Measurements from ENCODE around the gene SLC23A1. TPM values are rescaled to one million over a fixed set of nuclear protein-coding genes. Genes with fewer than 3 reads are reported as not detected.
"Not testable (repeated sequence)": the region's sequence is repeated elsewhere in the genome, so short reads cannot be mapped to it uniquely, and the experiment has no call there.

The SLC23A1 gene
- total and polyA plus RNA-seq, 2 donors = not detected

DNA sequence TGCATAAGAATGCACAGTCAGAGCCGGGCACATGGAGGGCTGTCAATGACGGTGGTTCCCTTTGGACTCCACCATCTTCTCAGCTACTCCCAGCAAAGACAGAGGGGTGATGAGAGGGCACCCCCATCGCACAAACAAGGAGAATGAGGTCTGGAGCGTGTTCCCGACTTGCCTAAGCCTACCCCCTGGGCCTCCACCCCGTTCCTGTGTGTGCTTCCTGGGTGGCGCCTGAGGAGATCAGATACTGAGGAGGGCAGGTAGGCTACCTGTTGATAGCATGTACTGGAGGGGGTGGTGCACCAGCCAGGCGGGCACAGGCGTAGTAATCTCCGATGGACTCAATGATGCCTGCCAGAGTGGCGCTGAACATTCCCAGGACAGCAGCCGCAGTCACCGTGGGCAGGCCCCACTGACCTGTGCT lies 4.1 kb downstream of the SLC23A1 start:
- no peaks in the 10 kb centered on the region for H3K4me1 ChIP-seq (ENCODE audit: insufficient read depth)
- WGBS = 83% methylated on average over 13 of the region's 13 CpGs
- no peaks in the 10 kb centered on the region for H3K36me3 ChIP-seq (ENCODE audit: insufficient read depth)
- no peak overlapping the region for H3K27ac ChIP-seq (ENCODE audit: low read depth)
- no peak overlapping the region for H3K4me3 ChIP-seq (ENCODE audit: low read depth, low read length)
- DNase-seq (ENCODE audit: extremely low spot score) = no peak

DNA sequence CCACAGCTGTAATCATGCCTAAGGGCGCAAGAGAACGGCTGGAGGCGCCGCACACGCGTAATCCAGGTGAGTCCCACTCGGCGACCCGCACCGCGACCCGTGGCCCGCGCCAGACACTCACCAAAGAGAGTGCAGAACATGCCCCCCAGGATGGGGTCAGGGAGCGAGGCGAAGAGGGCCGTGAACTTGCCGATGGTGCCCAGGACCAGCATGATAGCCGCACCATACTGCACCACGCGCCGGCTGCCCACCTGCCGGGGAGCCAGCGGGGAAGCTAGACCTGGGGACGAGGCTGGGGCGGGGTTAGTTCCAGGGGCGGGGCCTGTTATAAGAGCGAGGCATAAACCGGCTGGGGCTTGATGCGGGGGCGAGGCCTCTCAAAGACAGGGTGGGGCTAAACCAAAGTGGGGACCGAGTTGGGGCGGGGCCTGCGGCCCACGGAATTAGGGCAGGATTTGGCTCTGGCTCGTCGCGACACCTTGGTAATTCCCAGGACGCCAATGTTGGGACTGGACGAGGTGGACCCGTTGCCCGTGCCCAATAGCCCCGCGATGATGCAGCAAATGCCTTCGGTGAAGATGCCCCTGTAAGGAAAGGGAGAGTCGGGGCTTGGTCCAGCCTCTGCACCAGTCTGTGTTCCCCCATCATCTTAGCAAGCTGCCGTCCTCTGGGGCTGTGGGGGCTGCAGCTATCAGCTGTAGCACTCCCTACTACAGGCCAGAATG lies 4.8 kb downstream of the SLC23A1 start:
- Histone ChIP-seq H3K4me3 (ENCODE audit: low read depth, low read length) (no peak overlapping the region), H3K27ac (ENCODE audit: low read depth) (no peak overlapping the region), H3K4me1 (ENCODE audit: insufficient read depth) (no peaks in the 10 kb centered on the region), H3K36me3 (ENCODE audit: insufficient read depth) (no peaks in the 10 kb centered on the region)
- DNase-seq (ENCODE audit: extremely low spot score) = no peak
- 61% methylated on average over 47 of the region's 47 CpGs for WGBS

DNA sequence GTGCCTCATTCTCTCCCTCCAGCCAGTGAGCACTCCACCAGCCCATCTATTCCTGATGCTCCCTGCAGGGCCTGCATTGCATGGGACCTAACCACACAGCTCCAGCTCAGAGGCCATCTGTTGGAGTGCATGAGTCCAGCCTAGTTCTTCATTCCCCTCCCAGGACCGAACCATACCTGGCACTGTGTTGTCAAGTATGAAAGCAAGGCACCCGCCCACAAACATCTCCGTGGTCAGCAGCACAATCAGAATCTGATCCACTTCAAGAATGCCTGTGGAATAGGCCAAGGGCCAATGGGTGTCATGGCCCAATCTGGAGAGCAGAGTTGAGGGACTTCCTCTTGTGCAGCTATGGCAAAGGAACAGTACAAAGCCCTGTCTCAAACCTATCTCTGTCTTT lies 5.9 kb downstream of the SLC23A1 start:
- Histone ChIP-seq H3K27ac (ENCODE audit: low read depth) (no peak overlapping the region), H3K4me1 (ENCODE audit: insufficient read depth) (no peaks in the 10 kb centered on the region), H3K4me3 (ENCODE audit: low read depth, low read length) (no peak overlapping the region), H3K36me3 (ENCODE audit: insufficient read depth) (no peaks in the 10 kb centered on the region)
- no peak for DNase-seq (ENCODE audit: extremely low spot score)
- WGBS = 92% methylated on average over 3 of the region's 3 CpGs

DNA sequence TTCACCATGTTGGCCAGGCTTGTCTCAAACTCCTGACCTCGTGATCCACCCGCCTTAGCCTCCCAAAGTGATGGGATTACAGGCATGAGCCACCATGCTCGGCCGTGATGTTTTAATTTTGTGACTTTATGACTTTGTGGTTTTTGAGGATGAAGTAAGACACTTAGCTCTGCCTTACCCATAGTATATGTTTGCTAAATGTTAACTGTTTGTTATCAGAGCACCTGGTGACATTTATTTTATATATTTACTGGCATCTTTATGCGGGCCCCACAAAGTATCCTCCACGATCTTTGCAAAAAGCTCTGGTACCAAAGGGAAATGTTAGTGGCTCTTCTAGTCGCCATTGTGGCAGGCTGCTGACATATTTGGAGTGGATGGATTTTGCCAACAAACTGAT lies 6.7 kb downstream of the SLC23A1 start:
- H3K4me1 ChIP-seq (ENCODE audit: insufficient read depth) = no peaks in the 10 kb centered on the region
- H3K36me3 ChIP-seq (ENCODE audit: insufficient read depth) = peaks cover 2% of the 10 kb centered on the region
- H3K4me3 ChIP-seq (ENCODE audit: low read depth, low read length) = no peak overlapping the region
- H3K27ac ChIP-seq (ENCODE audit: low read depth) = no peak overlapping the region
- 88% methylated on average over 7 of the region's 7 CpGs for WGBS
- DNase-seq (ENCODE audit: extremely low spot score) = no peak

DNA sequence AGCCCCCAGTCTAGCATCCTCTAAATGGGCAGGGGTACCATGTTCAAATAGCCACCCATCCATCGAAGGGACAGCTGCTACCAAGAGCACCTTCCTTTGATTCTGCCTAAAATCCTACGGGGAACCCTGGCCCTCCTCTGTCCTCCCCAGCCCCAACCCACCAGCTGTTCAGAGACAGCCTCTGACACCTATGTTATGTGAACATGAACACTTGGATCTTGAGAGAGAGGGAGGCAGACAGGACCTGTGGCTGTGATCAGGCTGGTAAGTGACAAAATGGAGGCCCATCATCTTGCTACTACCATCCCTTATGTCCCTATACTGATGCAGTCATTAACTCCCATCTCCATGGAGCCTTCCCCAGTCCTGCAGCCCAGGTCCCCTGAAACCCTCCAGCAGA lies 8.2 kb downstream of the SLC23A1 start:
- DNase-seq (ENCODE audit: extremely low spot score) = no peak
- H3K27ac ChIP-seq (ENCODE audit: low read depth) = no peak overlapping the region
- H3K4me1 ChIP-seq (ENCODE audit: insufficient read depth) = no peaks in the 10 kb centered on the region
- 94% methylated on average over 2 of the region's 2 CpGs for WGBS
- peaks cover 2% of the 10 kb centered on the region for H3K36me3 ChIP-seq (ENCODE audit: insufficient read depth)
- no peak overlapping the region for H3K4me3 ChIP-seq (ENCODE audit: low read depth, low read length)

DNA sequence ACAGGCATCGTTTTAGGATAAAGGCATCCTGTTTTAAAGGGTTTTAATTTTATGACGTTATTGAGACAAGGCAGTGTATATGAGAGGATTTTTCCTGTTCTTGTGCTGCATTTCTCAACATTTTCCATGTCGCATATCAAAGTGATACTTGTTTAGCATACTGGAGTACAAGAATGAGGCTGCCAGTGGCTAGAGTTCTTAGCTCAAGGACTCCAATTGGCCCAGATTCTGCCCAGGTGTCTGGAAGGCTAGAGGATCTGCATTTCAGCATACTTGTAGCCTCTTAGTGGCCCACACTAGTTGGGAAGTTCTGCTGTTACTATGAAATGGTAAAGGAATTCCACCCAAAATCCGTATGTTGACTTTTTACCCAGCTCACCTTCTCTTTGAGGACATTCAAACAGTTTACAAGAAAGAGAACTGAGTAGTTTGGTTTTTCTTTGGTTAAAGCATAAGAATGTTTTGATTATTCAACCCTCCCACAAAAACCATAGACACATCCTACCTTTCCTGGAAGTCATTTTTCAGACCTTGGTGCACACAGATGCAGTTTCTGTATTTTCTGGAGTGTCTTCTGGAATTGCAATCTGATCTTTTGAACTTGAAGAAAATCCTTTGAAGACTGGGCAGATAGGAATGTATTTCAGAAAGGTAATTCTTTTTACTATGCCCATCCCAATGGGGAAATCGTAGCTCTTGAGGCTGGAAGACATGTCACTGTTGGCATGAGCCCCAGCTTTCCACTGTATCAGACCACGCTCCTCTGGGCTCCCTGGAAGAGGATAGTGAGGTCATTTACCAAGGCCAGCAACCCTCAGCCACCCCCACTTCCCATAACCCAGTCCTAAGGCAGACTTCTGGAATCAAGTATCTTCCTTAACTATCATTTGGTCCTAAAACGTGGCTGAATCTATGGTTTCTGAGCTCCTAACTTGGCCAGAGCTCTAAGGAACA lies 11.3 kb downstream of the SLC23A1 start:
- 72% methylated on average over 7 of the region's 7 CpGs for WGBS
- Histone ChIP-seq H3K4me1 (ENCODE audit: insufficient read depth) (no peaks in the 10 kb centered on the region), H3K27ac (ENCODE audit: low read depth) (no peak overlapping the region), H3K4me3 (ENCODE audit: low read depth, low read length) (no peak overlapping the region), H3K36me3 (ENCODE audit: insufficient read depth) (peaks cover 5% of the 10 kb centered on the region)
- no peak for DNase-seq (ENCODE audit: extremely low spot score)

DNA sequence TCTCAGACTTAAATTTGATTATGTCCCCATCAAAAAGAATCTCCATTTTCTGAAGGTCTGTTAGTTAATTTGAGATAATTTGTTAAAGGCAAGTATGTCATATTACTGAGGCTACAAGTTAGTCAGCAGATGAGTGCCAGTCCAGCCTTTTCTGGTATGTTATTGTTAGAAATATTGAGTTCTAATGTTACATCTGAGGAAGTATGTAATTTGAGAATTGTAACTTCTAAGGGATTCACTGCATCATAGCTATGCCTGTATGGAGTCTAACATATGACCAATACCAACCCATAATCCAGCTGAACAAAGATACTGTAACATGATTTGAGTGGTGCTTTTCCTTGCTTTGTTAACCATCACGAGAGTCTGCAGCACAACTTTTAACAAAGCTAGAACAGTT lies 13.9 kb downstream of the SLC23A1 start:
- H3K27ac ChIP-seq (ENCODE audit: low read depth) = no peak overlapping the region
- H3K4me1 ChIP-seq (ENCODE audit: insufficient read depth) = no peaks in the 10 kb centered on the region
- peaks cover 7% of the 10 kb centered on the region for H3K36me3 ChIP-seq (ENCODE audit: insufficient read depth)
- no peak overlapping the region for H3K4me3 ChIP-seq (ENCODE audit: low read depth, low read length)
- WGBS = 83% methylated on average over 1 of the region's 1 CpG
- DNase-seq (ENCODE audit: extremely low spot score) = no peak

DNA sequence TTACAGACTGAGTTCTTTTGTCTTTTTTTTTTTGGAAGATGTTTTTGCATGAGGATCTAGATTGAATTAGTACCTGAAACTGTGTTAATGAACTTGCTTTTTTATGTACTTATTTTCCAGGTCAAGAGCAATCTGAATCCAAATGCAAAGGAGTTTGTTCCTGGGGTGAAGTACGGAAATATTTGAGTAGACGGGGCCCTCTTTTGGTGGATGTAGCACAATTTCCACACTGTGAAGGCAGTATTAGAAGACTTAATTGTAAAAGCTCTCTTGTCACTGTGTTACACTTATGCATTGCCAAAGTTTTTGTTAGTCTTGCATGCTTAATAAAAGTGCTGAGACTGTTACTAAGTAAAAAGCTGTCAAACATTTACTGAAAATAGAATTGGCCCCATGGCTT lies 14.5 kb downstream of the SLC23A1 start:
- WGBS = 72% methylated on average over 2 of the region's 2 CpGs
- Histone ChIP-seq H3K4me1 (ENCODE audit: insufficient read depth) (no peaks in the 10 kb centered on the region), H3K36me3 (ENCODE audit: insufficient read depth) (peaks cover 7% of the 10 kb centered on the region), H3K4me3 (ENCODE audit: low read depth, low read length) (no peak overlapping the region), H3K27ac (ENCODE audit: low read depth) (no peak overlapping the region)
- no peak for DNase-seq (ENCODE audit: extremely low spot score)

DNA sequence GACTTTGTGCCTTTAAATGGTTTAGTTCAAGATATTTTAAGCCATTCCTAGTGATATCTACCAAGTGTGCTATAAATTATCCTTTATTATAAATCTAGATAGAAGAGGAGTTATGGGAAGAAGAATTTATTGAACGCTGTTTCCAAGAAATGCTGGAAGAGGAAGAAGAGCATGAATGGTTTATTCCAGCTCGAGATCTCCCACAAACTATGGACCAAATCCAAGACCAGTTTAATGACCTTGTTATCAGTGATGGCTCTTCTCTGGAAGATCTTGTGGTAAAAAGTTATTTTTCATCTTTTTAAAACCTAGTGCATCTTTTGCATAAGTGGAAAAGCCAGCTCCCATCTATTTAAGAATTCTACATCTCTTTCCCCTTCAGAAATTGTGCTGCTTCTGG lies 18.6 kb downstream of the SLC23A1 start:
- WGBS = 29% methylated on average over 2 of the region's 2 CpGs
- Histone ChIP-seq H3K36me3 (ENCODE audit: insufficient read depth) (peaks cover 5% of the 10 kb centered on the region), H3K4me1 (ENCODE audit: insufficient read depth) (no peaks in the 10 kb centered on the region), H3K27ac (ENCODE audit: low read depth) (no peak overlapping the region), H3K4me3 (ENCODE audit: low read depth, low read length) (no peak overlapping the region)
- peak; percentile 72 for DNase-seq (ENCODE audit: extremely low spot score)

DNA sequence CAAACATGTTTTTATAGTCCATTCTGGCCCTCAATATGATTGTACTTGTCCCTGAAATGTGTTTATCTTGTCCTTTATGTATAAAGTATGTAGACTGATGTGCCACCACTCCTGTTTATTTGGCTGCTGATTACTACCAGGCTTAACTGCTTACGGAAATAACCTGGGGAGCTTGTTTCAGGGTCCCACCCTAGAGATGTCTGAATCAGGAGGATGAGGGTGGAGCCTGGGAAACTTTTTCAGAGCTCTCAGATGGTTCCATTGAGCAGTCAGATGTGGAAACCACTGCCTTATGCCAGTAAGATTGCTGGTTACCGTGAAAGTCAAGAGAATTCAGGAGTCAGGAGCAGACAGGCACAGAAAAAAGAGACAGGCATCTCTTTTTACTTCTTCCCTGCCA lies 19.2 kb downstream of the SLC23A1 start:
- Histone ChIP-seq H3K36me3 (ENCODE audit: insufficient read depth) (peaks cover 5% of the 10 kb centered on the region), H3K27ac (ENCODE audit: low read depth) (no peak overlapping the region), H3K4me3 (ENCODE audit: low read depth, low read length) (no peak overlapping the region), H3K4me1 (ENCODE audit: insufficient read depth) (no peaks in the 10 kb centered on the region)
- 26% methylated on average over 2 of the region's 2 CpGs for WGBS
- DNase-seq (ENCODE audit: extremely low spot score) = no peak

DNA sequence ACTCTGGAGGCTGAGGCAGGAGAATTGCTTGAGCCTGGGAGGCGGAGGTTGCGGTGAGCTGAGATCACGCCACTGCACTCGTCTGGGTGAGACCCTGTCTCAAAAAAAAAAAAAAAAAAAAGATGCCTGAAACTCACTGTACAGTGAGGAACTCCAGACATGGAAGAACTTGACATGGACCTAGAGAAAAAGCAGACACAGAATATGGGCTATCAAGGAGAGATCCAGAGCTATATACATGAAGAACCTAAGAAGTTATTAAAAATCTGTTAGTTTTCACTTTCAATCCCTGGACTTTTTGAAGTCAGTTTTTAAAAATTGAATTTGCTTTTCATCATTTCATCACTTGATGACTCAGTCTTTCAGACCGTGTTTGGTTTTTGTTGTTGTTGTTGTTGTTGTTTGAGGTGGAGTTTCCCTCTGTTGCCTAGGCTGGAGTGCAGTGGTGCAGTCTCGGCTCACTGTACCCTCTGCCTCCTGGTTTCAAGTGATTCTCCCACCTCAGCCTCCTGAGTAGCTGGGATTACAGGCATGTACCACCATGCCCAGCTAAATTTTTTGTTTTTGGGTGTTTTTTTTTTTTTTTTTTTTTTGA lies 21.2 kb downstream of the SLC23A1 start:
- WGBS = 67% methylated on average over 6 of the region's 6 CpGs
- Histone ChIP-seq H3K27ac (ENCODE audit: low read depth) (no peak overlapping the region), H3K4me3 (ENCODE audit: low read depth, low read length) (no peak overlapping the region), H3K36me3 (ENCODE audit: insufficient read depth) (peaks cover 4% of the 10 kb centered on the region), H3K4me1 (ENCODE audit: insufficient read depth) (no peaks in the 10 kb centered on the region)
- no peak for DNase-seq (ENCODE audit: extremely low spot score)

DNA sequence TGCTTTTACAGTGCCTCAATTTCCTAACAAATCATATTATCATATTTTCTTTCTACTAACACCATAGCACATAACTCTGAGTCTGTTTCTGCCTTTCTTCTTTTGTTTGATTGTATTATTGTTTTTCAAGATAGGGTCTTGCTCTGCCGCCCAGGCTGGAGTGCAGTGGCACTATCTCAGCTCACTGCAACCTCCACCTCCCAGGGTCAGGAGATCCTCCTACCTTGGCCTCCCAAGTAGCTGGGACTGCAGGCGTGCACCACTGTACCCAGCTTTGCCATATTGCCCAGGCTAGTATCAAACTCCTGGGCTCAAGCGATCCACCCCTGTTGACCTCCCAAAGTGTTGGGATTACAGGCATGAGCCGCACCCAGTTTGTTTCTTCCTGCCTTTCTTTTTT lies 22.7 kb downstream of the SLC23A1 start:
- no peak overlapping the region for H3K27ac ChIP-seq (ENCODE audit: low read depth)
- peaks cover 2% of the 10 kb centered on the region for H3K36me3 ChIP-seq (ENCODE audit: insufficient read depth)
- no peak overlapping the region for H3K4me3 ChIP-seq (ENCODE audit: low read depth, low read length)
- no peaks in the 10 kb centered on the region for H3K4me1 ChIP-seq (ENCODE audit: insufficient read depth)
- DNase-seq (ENCODE audit: extremely low spot score) = no peak
- WGBS = 96% methylated on average over 4 of the region's 4 CpGs

DNA sequence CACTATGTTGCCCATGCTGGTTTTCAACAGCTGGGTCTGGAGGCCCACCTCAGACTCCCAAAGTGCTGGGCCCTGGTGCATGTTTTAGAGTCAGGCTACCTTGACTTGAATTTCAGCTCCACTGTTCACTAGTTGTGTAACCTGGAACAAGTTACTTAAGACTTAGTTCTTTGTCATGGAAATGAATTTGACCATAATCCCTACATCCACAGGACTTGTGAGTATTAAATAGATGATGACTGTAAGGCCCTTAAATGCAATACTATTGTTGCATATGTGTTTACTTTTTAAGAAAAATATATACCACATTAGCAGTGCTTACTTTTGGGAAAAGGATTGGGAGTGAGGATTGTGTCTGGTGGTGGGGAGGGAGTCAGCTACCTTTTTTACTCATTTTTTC lies 25.0 kb downstream of the SLC23A1 start:
- H3K27ac ChIP-seq (ENCODE audit: low read depth) = no peak overlapping the region
- H3K36me3 ChIP-seq (ENCODE audit: insufficient read depth) = no peaks in the 10 kb centered on the region
- DNase-seq (ENCODE audit: extremely low spot score) = no peak
- no peak overlapping the region for H3K4me3 ChIP-seq (ENCODE audit: low read depth, low read length)
- no peaks in the 10 kb centered on the region for H3K4me1 ChIP-seq (ENCODE audit: insufficient read depth)

DNA sequence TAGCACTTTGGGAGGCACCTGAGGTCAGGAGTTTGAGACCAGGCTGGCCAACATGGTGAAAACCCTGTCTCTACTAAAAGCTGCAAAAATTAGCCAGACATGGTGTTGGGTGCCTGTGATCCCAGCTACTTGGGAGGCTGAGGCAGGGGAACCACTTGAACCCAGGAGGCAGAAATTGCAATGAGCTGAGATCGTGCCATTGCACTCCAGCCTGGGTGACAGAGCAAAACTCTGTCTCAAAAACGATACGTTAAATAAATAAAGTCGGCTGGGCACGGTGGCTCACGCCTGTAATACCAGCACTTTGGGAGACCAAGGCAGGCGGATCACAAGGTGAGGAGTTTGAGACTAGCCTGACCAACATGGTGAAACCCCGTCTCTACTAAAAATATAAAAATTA lies 27.2 kb downstream of the SLC23A1 start:
- H3K4me1 ChIP-seq (ENCODE audit: insufficient read depth); DNase-seq (ENCODE audit: extremely low spot score); H3K27ac ChIP-seq (ENCODE audit: low read depth); H3K4me3 ChIP-seq (ENCODE audit: low read depth, low read length); H3K36me3 ChIP-seq (ENCODE audit: insufficient read depth): not testable (repeated sequence)
- 97% methylated on average over 8 of the region's 8 CpGs for WGBS
